ENCODE results near the gene FSTL4.

The FSTL4 gene

DNA sequence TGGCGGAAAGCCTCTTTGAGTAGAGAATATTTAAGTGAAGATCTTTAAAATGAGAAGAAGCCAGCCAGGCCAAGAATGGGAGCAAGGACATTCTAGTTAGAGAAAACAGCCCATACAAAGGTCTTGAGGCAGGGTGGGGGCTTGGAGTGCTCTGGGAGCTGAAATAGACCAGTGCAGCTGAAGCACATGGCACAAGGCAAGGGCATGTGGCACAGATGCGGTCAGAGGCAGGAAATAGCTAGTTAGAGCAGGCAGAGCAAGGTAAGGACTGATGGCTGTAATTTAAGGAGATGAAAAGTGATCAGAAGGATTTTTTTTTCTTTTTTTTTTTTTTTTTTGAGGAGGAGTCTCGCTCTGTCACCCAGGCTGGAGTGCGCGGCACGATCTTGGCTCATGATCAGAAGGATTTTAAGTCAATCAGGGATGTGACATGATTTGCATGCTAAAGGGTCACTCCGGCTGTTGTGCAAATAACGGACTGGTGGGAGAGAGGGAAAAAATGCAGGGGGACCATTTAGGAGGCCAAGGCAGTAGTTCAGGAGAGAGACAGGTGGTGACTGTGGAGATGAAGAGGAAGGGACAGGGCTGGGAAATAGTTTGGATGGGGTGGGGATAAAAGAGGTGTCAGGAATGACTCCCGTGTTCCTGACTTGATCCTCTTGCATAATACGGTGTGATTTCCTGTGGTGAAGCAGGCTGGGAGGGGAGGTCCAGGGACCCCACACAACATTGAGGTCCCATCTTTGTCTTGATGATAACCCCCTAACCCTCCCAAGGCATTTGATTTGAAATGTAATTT is 352.9 kb downstream of the FSTL4 start:
- DNase-seq (ENCODE audit: low read depth) = no peak
- TF ChIP-seq, protein P1, sequence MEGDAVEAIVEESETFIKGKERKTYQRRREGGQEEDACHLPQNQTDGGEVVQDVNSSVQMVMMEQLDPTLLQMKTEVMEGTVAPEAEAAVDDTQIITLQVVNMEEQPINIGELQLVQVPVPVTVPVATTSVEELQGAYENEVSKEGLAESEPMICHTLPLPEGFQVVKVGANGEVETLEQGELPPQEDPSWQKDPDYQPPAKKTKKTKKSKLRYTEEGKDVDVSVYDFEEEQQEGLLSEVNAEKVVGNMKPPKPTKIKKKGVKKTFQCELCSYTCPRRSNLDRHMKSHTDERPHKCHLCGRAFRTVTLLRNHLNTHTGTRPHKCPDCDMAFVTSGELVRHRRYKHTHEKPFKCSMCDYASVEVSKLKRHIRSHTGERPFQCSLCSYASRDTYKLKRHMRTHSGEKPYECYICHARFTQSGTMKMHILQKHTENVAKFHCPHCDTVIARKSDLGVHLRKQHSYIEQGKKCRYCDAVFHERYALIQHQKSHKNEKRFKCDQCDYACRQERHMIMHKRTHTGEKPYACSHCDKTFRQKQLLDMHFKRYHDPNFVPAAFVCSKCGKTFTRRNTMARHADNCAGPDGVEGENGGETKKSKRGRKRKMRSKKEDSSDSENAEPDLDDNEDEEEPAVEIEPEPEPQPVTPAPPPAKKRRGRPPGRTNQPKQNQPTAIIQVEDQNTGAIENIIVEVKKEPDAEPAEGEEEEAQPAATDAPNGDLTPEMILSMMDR (IDR thresholded peaks at IDR 0.05; ENCODE audit: low read length, missing control alignments) = no peak

DNA sequence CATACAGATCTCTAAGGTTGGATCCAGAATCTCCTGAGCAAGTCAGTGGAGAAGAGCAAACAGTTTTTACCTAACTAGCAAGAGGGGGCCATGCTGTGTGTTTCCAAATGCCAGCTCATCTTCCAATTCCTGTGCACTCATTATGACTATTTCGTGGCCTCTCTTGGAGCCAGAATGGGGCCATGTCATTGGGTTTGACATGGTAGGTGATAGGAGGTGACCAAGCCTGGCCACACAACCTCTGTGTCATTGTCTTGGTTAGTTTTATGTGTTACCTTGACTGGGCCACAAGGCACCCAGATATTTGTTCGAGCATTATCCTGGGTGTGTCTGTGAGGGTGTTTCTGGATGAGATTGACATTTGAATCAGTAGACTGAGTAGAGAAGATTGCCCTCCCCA is 354.4 kb downstream of the FSTL4 start:
- no peak for DNase-seq (ENCODE audit: low read depth)
- TF ChIP-seq, protein P1 (IDR thresholded peaks at IDR 0.05; ENCODE audit: low read length, missing control alignments) = no peak
- H3K4me3 ChIP-seq (replicated peaks; ENCODE audit: low read depth, low read length) = no peak overlapping the region

More for the DNA sequence above, 352.9 kb downstream of the FSTL4 start:
- H3K4me3 ChIP-seq (replicated peaks; ENCODE audit: low read depth, low read length) = no peak overlapping the region

DNA sequence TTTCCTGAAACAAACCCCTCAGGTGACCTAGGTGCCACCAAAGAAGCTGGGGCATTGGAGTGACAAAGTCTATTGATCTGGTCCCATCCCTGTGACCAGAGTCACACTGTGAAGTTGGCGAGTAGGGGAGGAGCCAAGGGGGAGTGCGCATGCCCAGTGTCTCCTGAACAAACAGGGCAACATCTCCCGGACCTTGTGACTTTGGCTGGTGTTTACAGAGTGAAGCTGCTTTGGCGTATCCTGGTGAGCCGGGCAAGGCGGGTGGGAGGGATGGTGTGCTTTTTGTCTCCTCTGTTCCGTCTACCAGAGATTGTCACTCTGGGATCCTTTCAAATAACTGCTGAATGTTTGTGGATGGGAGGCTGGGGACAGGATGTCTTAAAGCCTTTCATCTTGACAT is 356.1 kb downstream of the FSTL4 start:
- no peak overlapping the region for H3K4me3 ChIP-seq (replicated peaks; ENCODE audit: low read depth, low read length)
- DNase-seq (ENCODE audit: low read depth) = no peak
- TF ChIP-seq, protein P1 (IDR thresholded peaks at IDR 0.05; ENCODE audit: low read length, missing control alignments) = no peak

DNA sequence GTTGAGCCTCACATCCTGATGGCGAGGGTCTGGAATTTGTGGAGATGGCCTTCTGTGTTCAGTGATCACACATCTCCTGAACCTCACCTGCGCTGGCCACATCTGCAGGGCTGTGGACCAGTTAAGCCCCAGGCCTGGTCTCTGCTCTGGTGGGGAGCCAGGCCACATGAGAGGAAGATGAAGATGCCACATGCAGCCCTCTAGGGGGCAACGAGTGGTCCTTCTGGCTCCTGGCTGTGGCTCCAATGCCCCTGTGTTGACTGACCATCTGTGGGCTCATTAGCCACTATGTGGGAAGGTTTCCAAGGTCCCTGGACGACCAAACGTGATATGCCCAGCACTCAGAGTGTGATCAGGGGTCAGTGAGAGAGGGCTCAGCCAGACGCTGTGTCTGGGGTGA is 357.5 kb downstream of the FSTL4 start:
- H3K4me3 ChIP-seq (replicated peaks; ENCODE audit: low read depth, low read length) = no peak overlapping the region
- no peak for DNase-seq (ENCODE audit: low read depth)
- TF ChIP-seq, protein P1 (IDR thresholded peaks at IDR 0.05; ENCODE audit: low read length, missing control alignments) = no peak

DNA sequence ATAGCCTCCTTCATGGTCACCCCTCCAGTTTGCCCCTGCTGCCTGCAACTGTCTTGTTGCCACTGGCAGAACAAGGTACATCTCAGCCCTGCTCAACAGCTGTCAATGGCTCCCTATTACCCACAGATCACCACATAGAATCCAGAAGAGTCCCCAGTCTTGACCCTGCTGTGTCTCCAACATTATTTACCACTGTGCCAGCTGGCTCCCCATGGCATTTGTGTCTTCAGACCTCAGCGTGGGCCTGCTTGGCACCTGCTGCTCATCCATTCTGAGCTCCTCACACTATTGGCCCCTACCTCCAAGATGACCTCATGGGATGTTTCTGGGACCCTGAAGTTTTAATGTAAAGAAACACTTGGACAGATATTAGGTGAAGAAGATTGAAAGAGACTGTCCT is 358.7 kb downstream of the FSTL4 start:
- H3K4me3 ChIP-seq (replicated peaks; ENCODE audit: low read depth, low read length) = no peak overlapping the region
- TF ChIP-seq, protein P1 (IDR thresholded peaks at IDR 0.05; ENCODE audit: low read length, missing control alignments) = no peak
- no peak for DNase-seq (ENCODE audit: low read depth)

DNA sequence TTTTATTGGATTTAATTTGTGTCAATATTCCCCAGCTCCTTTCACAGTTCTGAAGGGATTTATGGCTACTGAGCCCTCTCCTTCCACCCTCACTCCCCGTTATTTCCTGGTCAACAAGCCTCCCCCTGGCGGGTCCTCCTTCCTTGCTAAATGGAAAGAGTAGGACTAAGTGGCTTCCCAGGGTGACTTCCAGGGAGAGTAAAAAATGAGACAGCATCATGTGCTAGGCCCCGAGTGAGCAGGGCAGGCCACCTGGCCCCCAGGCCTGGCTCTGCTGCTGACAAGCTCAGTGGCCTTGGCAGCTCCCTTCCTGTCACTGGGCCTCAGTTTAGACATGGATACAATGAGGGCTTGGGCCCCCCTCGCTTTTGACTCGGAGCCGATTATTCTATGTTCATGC is 359.3 kb downstream of the FSTL4 start:
- TF ChIP-seq, protein P1 (IDR thresholded peaks at IDR 0.05; ENCODE audit: low read length, missing control alignments) = no peak
- no peak for DNase-seq (ENCODE audit: low read depth)

DNA sequence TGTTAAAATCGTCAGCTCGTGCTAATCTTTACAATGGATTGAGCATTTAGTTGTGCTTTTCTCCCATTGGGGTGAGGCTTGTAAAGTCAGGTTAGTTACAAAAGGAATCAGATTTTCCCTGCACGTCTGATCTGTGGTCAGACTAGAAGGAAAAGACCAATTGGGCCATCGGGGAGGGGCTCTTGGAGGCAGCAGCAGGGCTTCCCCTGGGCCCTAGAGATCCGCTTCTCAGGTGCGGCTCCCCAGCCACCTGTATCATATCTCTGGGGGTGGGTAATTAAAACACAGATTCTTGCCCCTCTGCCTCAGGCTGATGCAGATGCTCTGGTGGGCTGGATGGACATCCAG is 360.2 kb downstream of the FSTL4 start:
- TF ChIP-seq, protein P1 (IDR thresholded peaks at IDR 0.05; ENCODE audit: low read length, missing control alignments) = no peak
- no peak overlapping the region for H3K4me3 ChIP-seq (replicated peaks; ENCODE audit: low read depth, low read length)
- DNase-seq (ENCODE audit: low read depth) = no peak

More for the DNA sequence above, 359.3 kb downstream of the FSTL4 start:
- no peak overlapping the region for H3K4me3 ChIP-seq (replicated peaks; ENCODE audit: low read depth, low read length)
